ENCODE results near the gene AFF2.

AFF2 gene

GRCh38 chrX:148874636-148875246 is 374.3 kb downstream of the AFF2 start:
- no peak for DNase-seq (ENCODE audit: low read depth)
- no peak overlapping the region for H3K4me3 ChIP-seq (ENCODE audit: control insufficient read depth, low read depth, low read length)
- TF ChIP-seq CTCF (IDR thresholded peaks at IDR 0.05; ENCODE audit: control insufficient read depth, insufficient read depth, low read depth, low read length, missing control alignments) = no peak

DNA sequence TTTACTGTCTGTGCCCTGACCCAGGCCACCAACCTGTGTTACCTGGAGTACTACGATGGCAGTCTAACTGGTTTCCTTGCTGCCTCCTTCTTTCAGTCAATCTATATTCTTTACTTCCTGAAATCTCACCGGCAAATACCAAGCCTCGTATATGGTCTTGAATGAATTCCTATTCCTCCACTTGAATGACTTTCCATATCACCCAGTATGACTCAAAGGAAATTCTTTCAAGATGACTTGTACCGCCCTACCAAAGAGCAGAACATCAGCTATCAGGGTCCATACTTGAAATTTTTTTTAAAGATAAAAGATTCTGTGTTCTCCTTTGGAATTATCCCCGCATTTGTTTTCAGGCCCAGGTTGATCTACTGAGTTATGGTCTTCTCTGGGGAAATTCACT is 378.0 kb downstream of the AFF2 start:
- no peak for TF ChIP-seq CTCF (IDR thresholded peaks at IDR 0.05; ENCODE audit: control insufficient read depth, insufficient read depth, low read depth, low read length, missing control alignments)
- H3K4me3 ChIP-seq (ENCODE audit: control insufficient read depth, low read depth, low read length) = no peak overlapping the region
- no peak for DNase-seq (ENCODE audit: low read depth)

- no peak for DNase-seq (ENCODE audit: low read depth)
- H3K4me3 ChIP-seq (ENCODE audit: control insufficient read depth, low read depth, low read length) = no peak overlapping the region
- TF ChIP-seq CTCF (IDR thresholded peaks at IDR 0.05; ENCODE audit: control insufficient read depth, insufficient read depth, low read depth, low read length, missing control alignments) = no peak
These were observed 384.8 kb downstream of the AFF2 start for GRCh38 chrX:148885203-148885602.

- H3K4me3 ChIP-seq (ENCODE audit: control insufficient read depth, low read depth, low read length) = no peak overlapping the region
- no peak for DNase-seq (ENCODE audit: low read depth)
- TF ChIP-seq CTCF (IDR thresholded peaks at IDR 0.05; ENCODE audit: control insufficient read depth, insufficient read depth, low read depth, low read length, missing control alignments) = no peak
These were observed 393.0 kb downstream of the AFF2 start for GRCh38 chrX:148893395-148893794.

GRCh38 chrX:148902581-148902980 is 402.2 kb downstream of the AFF2 start:
- no peak overlapping the region for H3K4me3 ChIP-seq (ENCODE audit: control insufficient read depth, low read depth, low read length)
- no peak for DNase-seq (ENCODE audit: low read depth)
- no peak for TF ChIP-seq CTCF (IDR thresholded peaks at IDR 0.05; ENCODE audit: control insufficient read depth, insufficient read depth, low read depth, low read length, missing control alignments)

GRCh38 chrX:148903176-148903575 is 402.8 kb downstream of the AFF2 start:
- no peak for TF ChIP-seq CTCF (IDR thresholded peaks at IDR 0.05; ENCODE audit: control insufficient read depth, insufficient read depth, low read depth, low read length, missing control alignments)
- no peak overlapping the region for H3K4me3 ChIP-seq (ENCODE audit: control insufficient read depth, low read depth, low read length)
- no peak for DNase-seq (ENCODE audit: low read depth)
